ENCODE results near the gene SMIM33. TPM values are rescaled to one million over a fixed set of nuclear protein-coding genes. Genes with fewer than 3 reads are reported as not detected.

The SMIM33 gene
- total RNA-seq, 2 experiments from 2014 or later = 0.08 to 0.10 TPM

- ChIA-PET POLR2A (no interaction called here), CTCF (interaction anchor here (0.7 to 1.6 kb wide), 3 partner anchors 9 to 43 kb away, joined by 3 read pairs; no protein-coding TSS in a partner anchor)
Measured at GRCh38 chr5:139474890-139475791, 4.3 kb downstream of the SMIM33 start.

- CTCF ChIA-PET = interaction anchor here (0.6 to 1.6 kb wide), 2 partner anchors 28 to 42 kb away, joined by 3 to 4 read pairs; no protein-coding TSS in a partner anchor
- POLR2A ChIA-PET = no interaction called here
Measured at GRCh38 chr5:139475865-139476617, 5.2 kb downstream of the SMIM33 start.

- ChIA-PET POLR2A (interaction anchor here (0.6 kb wide), 1 partner anchor 19 kb away, joined by 3 read pairs; no protein-coding TSS in a partner anchor), CTCF (interaction anchor here (0.7 to 0.9 kb wide), 2 partner anchors 42 to 50 kb away, joined by 3 read pairs; no protein-coding TSS in a partner anchor)
Measured at GRCh38 chr5:139478657-139479423, 8.0 kb downstream of the SMIM33 start.

GRCh38 chr5:139479729-139480128 lies 8.9 kb downstream of the SMIM33 start:
- ChIA-PET POLR2A (interaction anchor here (0.6 kb wide), 1 partner anchor 9 kb away, joined by 3 read pairs; no protein-coding TSS in a partner anchor), CTCF (interaction anchor here (0.6 to 1.2 kb wide), 4 partner anchors 18 to 216 kb away, joined by 3 read pairs; no protein-coding TSS in a partner anchor)

GRCh38 chr5:139481122-139481533 lies 10.3 kb downstream of the SMIM33 start:
- ChIA-PET CTCF (interaction anchor here (0.8 to 3.4 kb wide), 8 partner anchors 17 to 59 kb away, joined by 3 to 17 read pairs (median 7); partner anchors contain the start of gene DNAJC18), POLR2A (interaction anchor here (0.8 to 2.7 kb wide), 4 partner anchors 8 to 79 kb away, joined by 7 to 19 read pairs (median 8); partner anchors contain the start of gene DNAJC18)

GRCh38 chr5:139481580-139482049 lies 10.8 kb downstream of the SMIM33 start:
- POLR2A ChIA-PET = interaction anchor here (0.8 to 2.7 kb wide), 11 partner anchors 9 to 80 kb away, joined by 3 to 19 read pairs (median 6); partner anchors contain the start of genes DNAJC18, SMIM33, SPATA24 and UBE2D2
- CTCF ChIA-PET = interaction anchor here (0.8 to 3.4 kb wide), 13 partner anchors 8 to 88 kb away, joined by 3 to 17 read pairs (median 5); partner anchors contain the start of gene DNAJC18

GRCh38 chr5:139482050-139482889 lies 11.5 kb downstream of the SMIM33 start, which contains the start of gene STING1:
STING1 (minus strand) TSS chr5:139482758; CDS start chr5:139481704, 1,054 bp downstream.
- CTCF ChIA-PET = interaction anchor here (0.5 to 3.4 kb wide), 14 partner anchors 9 to 148 kb away, joined by 3 to 17 read pairs (median 5); partner anchors contain the start of gene DNAJC18

GRCh38 chr5:139482890-139483208 lies 12.0 kb downstream of the SMIM33 start:
- CTCF ChIA-PET = interaction anchor here (1.3 to 3.4 kb wide), 10 partner anchors 9 to 90 kb away, joined by 3 to 17 read pairs (median 6); partner anchors contain the start of gene DNAJC18
- POLR2A ChIA-PET = interaction anchor here (0.9 to 2.7 kb wide), 9 partner anchors 10 to 92 kb away, joined by 3 to 19 read pairs (median 6); partner anchors contain the start of genes DNAJC18, SMIM33 and UBE2D2

More at GRCh38 chr5:139482050-139482889, 11.5 kb downstream of the SMIM33 start, which contains the start of gene STING1:
- POLR2A ChIA-PET = interaction anchor here (0.8 to 2.7 kb wide), 13 partner anchors 9 to 92 kb away, joined by 3 to 19 read pairs (median 5); partner anchors contain the start of genes DNAJC18, ECSCR, SMIM33 and SPATA24

GRCh38 chr5:139486201-139486600 lies 15.4 kb downstream of the SMIM33 start:
- ChIA-PET CTCF (no interaction called here), POLR2A (interaction anchor here (1.2 kb wide), 1 partner anchor 96 kb away, joined by 4 read pairs; the partner anchor contains the start of gene MZB1)

- POLR2A ChIA-PET = no interaction called here
- CTCF ChIA-PET = no interaction called here
Measured at GRCh38 chr5:139488260-139488659, 17.5 kb downstream of the SMIM33 start.

- CTCF ChIA-PET = no interaction called here
- POLR2A ChIA-PET = no interaction called here
Measured at GRCh38 chr5:139492700-139493192, 21.9 kb downstream of the SMIM33 start.

- ChIA-PET POLR2A (no interaction called here), CTCF (interaction anchor here (0.6 to 1.1 kb wide), 2 partner anchors 9 to 10 kb away, joined by 4 to 5 read pairs; no protein-coding TSS in a partner anchor)
Measured at GRCh38 chr5:139494256-139494655, 23.5 kb downstream of the SMIM33 start.

GRCh38 chr5:139494832-139495231 lies 24.0 kb downstream of the SMIM33 start:
- POLR2A ChIA-PET = no interaction called here
- CTCF ChIA-PET = interaction anchor here (0.6 kb wide), 1 partner anchor 11 kb away, joined by 5 read pairs; no protein-coding TSS in a partner anchor

GRCh38 chr5:139495638-139496435 lies 25.0 kb downstream of the SMIM33 start:
- ChIA-PET POLR2A (interaction anchor here (0.6 to 1.2 kb wide), 4 partner anchors 13 to 97 kb away, joined by 3 to 5 read pairs (median 4); partner anchors contain the start of genes DNAJC18 and STING1), CTCF (interaction anchor here (1.2 kb wide), 1 partner anchor 73 kb away, joined by 3 read pairs; no protein-coding TSS in a partner anchor)

GRCh38 chr5:139501381-139501780 lies 30.6 kb downstream of the SMIM33 start:
- ChIA-PET CTCF (no interaction called here), POLR2A (no interaction called here)
